Ectodermal cell (in vitro differentiated cells): Measurements from ENCODE around the gene HPRT1.

Experiments used
- H3K27ac ChIP-seq: 2 replicates; pipeline ENCODE4 v1.7.0; 2013; ENCODE audit warnings: mild to moderate bottlenecking, low read depth, low read length; ENCODE audit not compliant: insufficient read depth, poor library complexity, severe bottlenecking
- H3K27me3 ChIP-seq: 2 replicates; pipeline ENCODE4 v1.7.0; 2013; ENCODE audit warnings: mild to moderate bottlenecking, low read length; ENCODE audit not compliant: insufficient read depth, control insufficient read depth, poor library complexity, severe bottlenecking
- H3K36me3 ChIP-seq: one replicate; pipeline ENCODE4 v1.7.0; 2013; ENCODE audit warnings: low read length; ENCODE audit not compliant: control insufficient read depth, insufficient read depth
- H3K4me1 ChIP-seq: one replicate; pipeline ENCODE4 v1.7.0; 2013; ENCODE audit warnings: low read length; ENCODE audit not compliant: control insufficient read depth, insufficient read depth
- H3K4me3 ChIP-seq: 2 replicates; pipeline ENCODE4 v1.7.0; 2013; ENCODE audit warnings: low read depth, low read length, control low read depth; ENCODE audit not compliant: insufficient read depth
- H3K9me3 ChIP-seq: 2 replicates; pipeline ENCODE4 v1.7.0; 2013; ENCODE audit warnings: mild to moderate bottlenecking, low read length, moderate library complexity; ENCODE audit not compliant: control insufficient read depth
- WGBS, 2 experiments: methylation state at CpG; one replicate each; pipeline ENCODE4 v1.1.7; 2013; ENCODE audit warnings: missing lambda C conversion rate in 2 of 2; 5-methylcytosine and 5-hydroxymethylcytosine counted together

Gene HPRT1

GRCh38 chrX:134470013-134470412 is 10.0 kb downstream of the HPRT1 start:
- Histone ChIP-seq H3K36me3 (no peaks in the 10 kb centered on the region), H3K4me1 (no peaks in the 10 kb centered on the region), H3K4me3 (no peak overlapping the region), H3K9me3 (no peaks in the 10 kb centered on the region), H3K27me3 (no peaks in the 10 kb centered on the region), H3K27ac (no peak overlapping the region)
- 89 to 94% methylated on average over 1 of the region's 1 CpG for WGBS, 2 experiments

DNA sequence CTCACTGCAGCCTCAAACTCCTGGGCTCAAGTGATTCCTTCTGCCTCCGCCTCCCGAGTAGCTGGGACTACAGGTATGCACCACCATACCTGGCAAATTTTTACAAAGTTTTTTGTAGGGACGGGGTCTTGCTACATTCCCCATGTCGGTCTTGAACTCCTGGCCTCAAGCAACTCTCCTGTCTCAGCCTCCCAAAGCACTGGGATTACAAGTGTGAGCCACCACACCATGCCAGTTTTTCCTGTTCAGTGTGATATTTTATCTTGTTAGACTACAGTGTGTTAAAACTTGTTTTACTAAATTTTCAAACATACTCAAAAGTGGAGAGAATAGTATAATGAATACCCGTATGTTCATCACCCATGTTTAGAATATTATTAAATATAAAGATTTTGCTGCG is 12.1 kb downstream of the HPRT1 start:
- Histone ChIP-seq H3K4me3 (no peak overlapping the region), H3K9me3 (no peaks in the 10 kb centered on the region), H3K36me3 (no peaks in the 10 kb centered on the region), H3K4me1 (no peaks in the 10 kb centered on the region), H3K27me3 (no peaks in the 10 kb centered on the region), H3K27ac (no peak overlapping the region)
- WGBS, 2 experiments = 90 to 91% methylated on average over 4 of the region's 6 CpGs

- no peak overlapping the region for H3K4me3 ChIP-seq
- H3K4me1 ChIP-seq = no peaks in the 10 kb centered on the region
- H3K27me3 ChIP-seq = no peaks in the 10 kb centered on the region
- H3K36me3 ChIP-seq = no peaks in the 10 kb centered on the region
- H3K9me3 ChIP-seq = no peaks in the 10 kb centered on the region
- no peak overlapping the region for H3K27ac ChIP-seq
- WGBS, 2 experiments = no CpG with 5 or more reads among the region's 1 CpG
Measured at GRCh38 chrX:134476284-134476683, 16.3 kb downstream of the HPRT1 start.

DNA sequence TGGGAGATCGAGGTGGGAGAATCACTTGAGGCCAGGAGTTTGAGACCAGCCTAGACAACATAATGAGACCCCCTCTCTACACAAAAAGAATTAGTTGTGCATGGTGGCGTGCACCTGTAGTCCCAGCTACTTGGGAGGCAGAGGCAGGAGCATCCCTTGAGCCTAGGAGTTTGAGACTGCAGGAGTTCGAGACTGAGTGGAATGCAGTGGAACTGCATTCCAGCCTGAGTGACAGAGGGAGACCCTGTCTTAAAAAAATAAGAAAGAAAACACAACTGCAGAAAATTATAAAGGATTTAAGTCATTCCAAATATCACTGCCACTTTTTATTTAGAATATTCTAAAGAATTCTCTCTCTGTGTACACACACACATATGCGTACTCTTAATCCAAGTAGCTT is 18.4 kb downstream of the HPRT1 start:
- 93 to 95% methylated on average over 3 of the region's 4 CpGs for WGBS, 2 experiments
- H3K27ac ChIP-seq = no peak overlapping the region

GRCh38 chrX:134480061-134480460 is 20.1 kb downstream of the HPRT1 start:
- Histone ChIP-seq H3K36me3 (no peaks in the 10 kb centered on the region), H3K4me1 (no peaks in the 10 kb centered on the region), H3K27ac (no peak overlapping the region), H3K27me3 (no peaks in the 10 kb centered on the region), H3K4me3 (no peak overlapping the region), H3K9me3 (no peaks in the 10 kb centered on the region)
- WGBS, 2 experiments = no CpG with 5 or more reads among the region's 1 CpG

More for the DNA sequence above, 18.4 kb downstream of the HPRT1 start:
- no peaks in the 10 kb centered on the region for H3K4me1 ChIP-seq
- no peaks in the 10 kb centered on the region for H3K36me3 ChIP-seq
- H3K27me3 ChIP-seq = no peaks in the 10 kb centered on the region
- no peaks in the 10 kb centered on the region for H3K9me3 ChIP-seq
- H3K4me3 ChIP-seq = no peak overlapping the region

DNA sequence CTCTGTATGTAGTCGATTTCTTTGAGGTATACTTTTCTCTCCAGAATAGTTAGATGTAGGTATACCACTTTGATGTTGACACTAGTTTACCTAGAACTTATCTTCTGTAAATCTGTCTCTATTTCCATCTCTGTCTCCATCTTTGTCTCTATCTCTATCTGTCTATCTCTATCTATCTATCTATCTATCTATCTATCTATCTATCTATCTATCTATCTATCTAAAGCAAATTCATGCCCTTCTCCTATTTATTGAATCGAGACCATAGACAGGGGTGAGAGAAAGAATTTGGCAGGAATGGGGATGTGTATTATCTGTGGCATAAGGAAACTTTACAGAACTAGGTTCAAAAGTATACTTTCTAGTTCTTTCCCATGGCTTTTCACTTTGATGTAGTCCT is 21.4 kb downstream of the HPRT1 start:
- H3K27ac ChIP-seq = no peak overlapping the region
- H3K4me1 ChIP-seq = no peaks in the 10 kb centered on the region
- H3K4me3 ChIP-seq = no peak overlapping the region
- H3K9me3 ChIP-seq = no peaks in the 10 kb centered on the region
- 86% methylated on average over 1 of the region's 2 CpGs; no CpG with 5 or more reads in 1 of the 2 experiments for WGBS, 2 experiments
- no peaks in the 10 kb centered on the region for H3K36me3 ChIP-seq
- no peaks in the 10 kb centered on the region for H3K27me3 ChIP-seq

- H3K4me3 ChIP-seq = no peak overlapping the region
- no peaks in the 10 kb centered on the region for H3K27me3 ChIP-seq
- H3K27ac ChIP-seq = no peak overlapping the region
- 92 to 94% methylated on average over 2 of the region's 3 CpGs for WGBS, 2 experiments
- H3K4me1 ChIP-seq = no peaks in the 10 kb centered on the region
- no peaks in the 10 kb centered on the region for H3K9me3 ChIP-seq
- no peaks in the 10 kb centered on the region for H3K36me3 ChIP-seq
Measured at GRCh38 chrX:134482371-134482770, 22.4 kb downstream of the HPRT1 start.

DNA sequence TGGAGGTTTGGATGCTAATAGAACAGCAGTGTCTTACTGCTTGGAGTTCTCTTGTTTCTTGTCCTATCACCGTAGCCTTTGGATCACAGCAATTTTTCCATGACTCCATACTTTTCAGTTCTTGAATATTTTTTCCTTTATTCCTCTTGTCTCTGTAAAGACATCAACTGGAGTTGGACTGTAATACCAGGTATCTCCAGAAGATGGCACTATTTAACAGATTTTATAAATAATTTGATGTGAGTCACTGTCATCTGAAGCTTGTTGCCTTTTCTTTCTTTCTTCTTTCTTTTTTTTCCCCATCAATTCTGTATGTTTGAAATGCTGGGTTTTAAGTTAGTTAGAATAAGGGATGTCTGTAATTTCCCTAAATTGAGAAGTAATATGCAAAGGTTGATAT is 24.1 kb downstream of the HPRT1 start:
- no peaks in the 10 kb centered on the region for H3K4me1 ChIP-seq
- no peak overlapping the region for H3K27ac ChIP-seq
- no peaks in the 10 kb centered on the region for H3K27me3 ChIP-seq
- no peaks in the 10 kb centered on the region for H3K9me3 ChIP-seq
- no peak overlapping the region for H3K4me3 ChIP-seq
- no peaks in the 10 kb centered on the region for H3K36me3 ChIP-seq
- 83% methylated on average over 1 of the region's 1 CpG; no CpG with 5 or more reads in 1 of the 2 experiments for WGBS, 2 experiments

DNA sequence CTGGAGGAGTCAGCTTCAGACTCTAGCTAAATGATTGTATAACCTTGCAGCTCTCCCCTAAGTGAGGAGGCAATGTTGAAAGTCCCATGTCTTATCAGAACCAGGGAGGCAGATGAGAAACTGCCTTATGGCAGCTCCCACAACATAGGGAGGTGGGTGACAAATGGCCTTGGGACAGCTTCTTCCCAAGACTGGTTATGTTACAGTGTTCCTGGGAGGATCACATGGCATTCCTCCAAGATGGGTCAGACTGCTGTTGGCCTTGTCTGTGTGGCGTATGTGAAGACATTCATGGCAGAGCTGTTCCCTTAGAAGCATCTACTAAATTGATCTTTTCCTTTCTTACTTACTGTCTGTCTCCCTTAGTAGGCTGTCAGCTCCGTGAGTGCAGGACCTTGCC is 42.0 kb downstream of the HPRT1 start:
- no peaks in the 10 kb centered on the region for H3K9me3 ChIP-seq
- no peak overlapping the region for H3K27ac ChIP-seq
- WGBS, 2 experiments = 86 to 100% methylated on average over 2 of the region's 2 CpGs
- H3K4me1 ChIP-seq = no peaks in the 10 kb centered on the region
- H3K27me3 ChIP-seq = no peaks in the 10 kb centered on the region
- no peaks in the 10 kb centered on the region for H3K36me3 ChIP-seq
- no peak overlapping the region for H3K4me3 ChIP-seq

GRCh38 chrX:134502686-134503085 is 42.7 kb downstream of the HPRT1 start:
- H3K9me3 ChIP-seq = no peaks in the 10 kb centered on the region
- no peaks in the 10 kb centered on the region for H3K4me1 ChIP-seq
- H3K36me3 ChIP-seq = no peaks in the 10 kb centered on the region
- H3K4me3 ChIP-seq = no peak overlapping the region
- no peaks in the 10 kb centered on the region for H3K27me3 ChIP-seq
- no peak overlapping the region for H3K27ac ChIP-seq

DNA sequence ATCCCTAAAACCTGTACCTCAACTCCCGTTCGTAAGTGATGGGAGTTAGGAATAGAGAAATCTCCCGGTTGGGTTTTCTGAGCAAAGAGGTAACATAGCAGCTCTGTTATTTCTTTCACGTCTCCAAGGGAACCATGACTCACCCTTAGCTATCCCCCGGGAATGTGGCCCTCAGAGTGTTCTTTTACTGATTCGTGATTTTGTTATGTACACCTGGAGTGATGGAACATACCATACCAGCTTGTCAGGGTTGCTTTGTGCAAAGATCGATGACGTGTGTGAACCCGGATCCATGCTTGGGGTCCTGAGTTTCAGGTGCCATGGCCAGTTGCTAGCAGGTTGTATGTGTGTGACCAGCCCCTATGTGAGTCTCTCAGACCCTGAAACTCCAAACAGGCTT is 52.6 kb downstream of the HPRT1 start:
- Histone ChIP-seq H3K9me3 (no peaks in the 10 kb centered on the region), H3K27me3 (no peaks in the 10 kb centered on the region), H3K27ac (no peak overlapping the region), H3K4me3 (no peak overlapping the region), H3K36me3 (no peaks in the 10 kb centered on the region), H3K4me1 (no peaks in the 10 kb centered on the region)
- WGBS, 2 experiments = 88 to 91% methylated on average over 7 to 9 of the region's 9 CpGs
